GM12878 (cell line): ENCODE measurements around the gene TATDN2.

Experiments
- USF2 ChIP-seq: IDR thresholded peaks from 2 replicates; pipeline ENCODE4 v1.6.1; 2011; ENCODE audit warnings: low read depth, low read length, improper control_type of control experiment, borderline replicate concordance
- TF ChIP-seq, protein P1 (sequence below), 3 experiments: IDR thresholded peaks in 2 of 3; conservative IDR thresholded peaks in 1 of 3; 2 replicates each; pipeline ENCODE4 v1.5.1; 2011; ENCODE audit warnings: low read depth in 3 of 3, low read length in 3 of 3, mild to moderate bottlenecking in 3 of 3, control low read depth in 2 of 3, moderate library complexity in 2 of 3, inconsistent platforms in 1 of 3, mixed read lengths in 1 of 3; ENCODE audit not compliant: control insufficient read depth in 2 of 3, insufficient read depth in 1 of 3; ENCODE audit errors: extremely low read depth in 1 of 3
- TF ChIP-seq, protein P2 (sequence below): IDR thresholded peaks from 2 replicates; pipeline ENCODE4 v1.6.1; 2011; ENCODE audit warnings: borderline replicate concordance, low read depth, mild to moderate bottlenecking, moderate library complexity, mixed read lengths, low read length; ENCODE audit not compliant: insufficient read depth; ENCODE audit errors: extremely low read length

GRCh38 chr3:10245081-10245712, 3.1 kb upstream of the TATDN2 start:
- no peak for TF ChIP-seq USF2
- TF ChIP-seq, protein P1, sequence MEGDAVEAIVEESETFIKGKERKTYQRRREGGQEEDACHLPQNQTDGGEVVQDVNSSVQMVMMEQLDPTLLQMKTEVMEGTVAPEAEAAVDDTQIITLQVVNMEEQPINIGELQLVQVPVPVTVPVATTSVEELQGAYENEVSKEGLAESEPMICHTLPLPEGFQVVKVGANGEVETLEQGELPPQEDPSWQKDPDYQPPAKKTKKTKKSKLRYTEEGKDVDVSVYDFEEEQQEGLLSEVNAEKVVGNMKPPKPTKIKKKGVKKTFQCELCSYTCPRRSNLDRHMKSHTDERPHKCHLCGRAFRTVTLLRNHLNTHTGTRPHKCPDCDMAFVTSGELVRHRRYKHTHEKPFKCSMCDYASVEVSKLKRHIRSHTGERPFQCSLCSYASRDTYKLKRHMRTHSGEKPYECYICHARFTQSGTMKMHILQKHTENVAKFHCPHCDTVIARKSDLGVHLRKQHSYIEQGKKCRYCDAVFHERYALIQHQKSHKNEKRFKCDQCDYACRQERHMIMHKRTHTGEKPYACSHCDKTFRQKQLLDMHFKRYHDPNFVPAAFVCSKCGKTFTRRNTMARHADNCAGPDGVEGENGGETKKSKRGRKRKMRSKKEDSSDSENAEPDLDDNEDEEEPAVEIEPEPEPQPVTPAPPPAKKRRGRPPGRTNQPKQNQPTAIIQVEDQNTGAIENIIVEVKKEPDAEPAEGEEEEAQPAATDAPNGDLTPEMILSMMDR (IDR thresholded peaks at IDR 0.05 in 2 of 3, conservative IDR thresholded peaks at IDR 0.05 in 1 of 3; ENCODE audit: control insufficient read depth in 2 of 3, extremely low read depth in 1 of 3, insufficient read depth in 1 of 3, low read depth in 3 of 3, low read length in 3 of 3) = no peak
- TF ChIP-seq, protein P2, sequence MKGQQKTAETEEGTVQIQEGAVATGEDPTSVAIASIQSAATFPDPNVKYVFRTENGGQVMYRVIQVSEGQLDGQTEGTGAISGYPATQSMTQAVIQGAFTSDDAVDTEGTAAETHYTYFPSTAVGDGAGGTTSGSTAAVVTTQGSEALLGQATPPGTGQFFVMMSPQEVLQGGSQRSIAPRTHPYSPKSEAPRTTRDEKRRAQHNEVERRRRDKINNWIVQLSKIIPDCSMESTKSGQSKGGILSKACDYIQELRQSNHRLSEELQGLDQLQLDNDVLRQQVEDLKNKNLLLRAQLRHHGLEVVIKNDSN = no peak
